DND-41 (cell line): ENCODE results near the gene ZNF786.

Source experiments
- ATAC-seq: fragments of 200-7000 bp; cut with Tn5 transposase; 3 replicates; pipeline ENCODE4 v1.9.1; 2021; ENCODE audit warnings: low read depth; ENCODE audit not compliant: insufficient read depth
- DNase-seq: peaks from one replicate; pipeline ENCODE4 v3.0.0-alpha.2; 2020
- H2AFZ ChIP-seq: 2 replicates; pipeline ENCODE4 v1.6.0; 2012; ENCODE audit warnings: low read depth, low read length
- H3K27ac ChIP-seq: 2 replicates; pipeline ENCODE4 v1.5.1; 2012; ENCODE audit warnings: low read length, inconsistent platforms
- H3K27me3 ChIP-seq: fragments of 200-600 bp; sonication (generic); 2 replicates; pipeline ENCODE4 v1.6.0; 2012; ENCODE audit warnings: low read length, mild to moderate bottlenecking, inconsistent platforms; ENCODE audit not compliant: insufficient read depth, poor library complexity
- H3K36me3 ChIP-seq: 2 replicates; pipeline ENCODE4 v1.5.1; 2012; ENCODE audit warnings: low read length, inconsistent platforms; ENCODE audit not compliant: insufficient read depth
- H3K4me1 ChIP-seq: 2 replicates; pipeline ENCODE4 v1.5.1; 2012; ENCODE audit warnings: mild to moderate bottlenecking, low read length; ENCODE audit not compliant: insufficient read depth
- H3K4me2 ChIP-seq: 2 replicates; pipeline ENCODE4 v1.6.0; 2012; ENCODE audit warnings: mild to moderate bottlenecking, moderate library complexity, low read length, inconsistent platforms; ENCODE audit not compliant: insufficient read depth
- H3K4me3 ChIP-seq, 2 experiments: fragments of 200-600 bp in 1 of 2; shearing (Covaris generic) in 1 of 2; 2 replicates each; pipeline ENCODE4 v1.5.1; 2012 to 2016; ENCODE audit warnings: inconsistent platforms in 2 of 2, low read length in 2 of 2, mild to moderate bottlenecking in 2 of 2, low read depth in 1 of 2, moderate library complexity in 1 of 2
- H3K79me2 ChIP-seq: 2 replicates; pipeline ENCODE4 v1.6.0; 2012; ENCODE audit warnings: low read length, inconsistent platforms; ENCODE audit not compliant: insufficient read depth
- H3K9ac ChIP-seq: 2 replicates; pipeline ENCODE4 v1.6.0; 2012; ENCODE audit warnings: low read depth, mild to moderate bottlenecking, inconsistent platforms, low read length, moderate library complexity
- H3K9me3 ChIP-seq: 2 replicates; pipeline ENCODE4 v1.5.1; 2012; ENCODE audit warnings: low read length, moderate library complexity, mild to moderate bottlenecking, inconsistent platforms; ENCODE audit not compliant: insufficient read depth, severe bottlenecking
- H4K20me1 ChIP-seq: 2 replicates; pipeline ENCODE4 v1.6.0; 2012; ENCODE audit warnings: low read length; ENCODE audit not compliant: insufficient read depth
- CTCF ChIP-seq: IDR thresholded peaks from 2 replicates; pipeline ENCODE4 v1.5.1; 2012; ENCODE audit warnings: borderline replicate concordance, low read length, moderate library complexity, mild to moderate bottlenecking; ENCODE audit not compliant: poor library complexity, severe bottlenecking; ENCODE audit errors: extremely low read depth
- EZH2 ChIP-seq: IDR thresholded peaks from 3 replicates; pipeline ENCODE4 v1.6.1; 2012; ENCODE audit warnings: borderline replicate concordance, low read depth, mild to moderate bottlenecking, moderate library complexity, low read length, inconsistent platforms; ENCODE audit not compliant: severe bottlenecking

The ZNF786 gene

DNA sequence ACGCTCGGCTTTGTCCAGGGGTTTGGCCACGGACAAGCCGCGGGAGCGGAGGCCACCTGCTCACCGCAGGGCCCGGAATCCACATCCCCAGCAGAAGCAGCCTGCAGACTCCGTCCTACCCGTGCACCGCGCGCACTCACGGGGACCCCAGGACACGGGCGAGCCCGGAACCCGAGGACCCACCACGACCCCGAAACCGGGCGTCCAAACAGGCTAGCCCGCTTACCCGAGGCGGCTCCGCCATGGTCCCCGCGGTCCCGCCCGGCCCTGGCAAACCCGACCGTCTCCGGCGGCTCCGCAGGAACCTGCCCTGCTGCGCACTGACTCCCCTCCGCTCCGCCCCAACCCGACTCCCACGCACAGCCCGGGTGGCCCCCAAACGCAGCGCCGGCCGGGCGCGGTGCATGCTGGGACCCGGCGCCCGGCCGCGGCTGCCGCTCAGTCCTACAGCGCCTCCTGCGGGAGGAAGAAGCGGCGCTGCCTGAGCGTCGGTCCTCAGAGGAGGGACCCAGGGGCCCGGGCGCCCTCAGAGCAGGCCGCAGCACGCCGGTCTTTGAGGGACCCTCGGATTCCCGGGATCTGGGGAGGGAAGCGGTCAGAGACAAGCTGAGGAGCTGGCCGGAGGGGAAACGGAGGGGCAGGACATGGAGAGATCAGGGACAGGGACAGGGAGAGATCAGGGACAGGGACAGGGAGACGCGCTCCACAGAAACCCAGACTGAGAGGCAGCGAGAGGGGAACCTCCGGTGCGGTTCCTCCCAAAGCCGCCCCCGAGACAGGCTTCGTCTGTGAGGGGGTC, at the start of gene ZNF786:
Gene ZNF786 (minus strand): TSS at position 322 of the 799 bp plus-strand sequence. CDS start 78 bp downstream, at position 244.
- peak within 1 kb of the TSS; percentile 90 for H3K27ac ChIP-seq
- peaks cover 18% of the 10 kb centered on the region for H3K4me1 ChIP-seq
- peak within 1 kb of the TSS; percentile 99 for H2AFZ ChIP-seq
- H3K79me2 ChIP-seq: peaks cover 47% of the 10 kb centered on the region
- H3K27me3 ChIP-seq: no peaks in the 10 kb centered on the region
- no peaks in the 10 kb centered on the region for H3K9me3 ChIP-seq
- no peaks in the 10 kb centered on the region for H4K20me1 ChIP-seq
- TF ChIP-seq CTCF: peak; percentile 93
- no peak for TF ChIP-seq EZH2
- ATAC-seq (peak; percentile 85), DNase-seq (peak; percentile 92)
- H3K9ac ChIP-seq: peak within 1 kb of the TSS; percentile 95
- peak within 1 kb of the TSS; percentile 74 for H3K4me2 ChIP-seq
- no peaks in the 10 kb centered on the region; the same call in 1 of the 2 replicates for H3K36me3 ChIP-seq
- peak within 1 kb of the TSS; percentile 93 to 99 for H3K4me3 ChIP-seq

DNA sequence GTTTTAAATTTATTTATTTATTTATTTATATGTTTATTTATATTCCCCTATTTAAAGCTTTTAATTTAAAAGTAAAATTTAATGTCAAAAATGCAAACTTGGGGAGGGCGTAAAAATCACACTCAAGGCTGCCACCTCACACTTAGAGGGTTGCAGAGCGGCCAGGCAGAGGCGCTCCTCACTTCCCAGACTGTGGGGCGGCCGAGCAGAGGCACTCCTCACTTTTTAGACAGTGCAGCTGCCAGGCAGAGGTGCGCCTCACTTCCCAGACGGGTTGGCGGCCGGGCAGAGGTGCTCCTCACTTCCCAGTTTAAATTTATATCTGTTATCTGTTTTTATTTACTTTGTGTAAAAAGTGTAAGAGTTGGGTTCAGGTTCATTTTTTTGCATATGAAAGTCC, 45.6 kb upstream of the ZNF786 start:
- no peak for TF ChIP-seq CTCF
- no peak for TF ChIP-seq EZH2
- Histone ChIP-seq H2AFZ (no peak overlapping the region), H3K27ac (no peak overlapping the region), H3K9ac (no peak overlapping the region), H3K79me2 (no peaks in the 10 kb centered on the region), H4K20me1 (no peaks in the 10 kb centered on the region), H3K4me3 (no peak overlapping the region), H3K36me3 (peaks cover 25% of the 10 kb centered on the region), H3K4me2 (no peak overlapping the region), H3K9me3 (no peaks in the 10 kb centered on the region), H3K27me3 (no peaks in the 10 kb centered on the region), H3K4me1 (no peaks in the 10 kb centered on the region)
- ATAC-seq (no peak), DNase-seq (no peak)

- H3K9ac ChIP-seq: no peak overlapping the region
- H3K79me2 ChIP-seq: peaks cover 9% of the 10 kb centered on the region
- H3K9me3 ChIP-seq: peaks cover 8% of the 10 kb centered on the region
- H3K27me3 ChIP-seq: no peaks in the 10 kb centered on the region
- DNase-seq (no peak), ATAC-seq (no peak)
- no peak overlapping the region for H3K4me2 ChIP-seq
- H3K4me3 ChIP-seq: no peak overlapping the region
- no peak for TF ChIP-seq CTCF
- TF ChIP-seq EZH2: no peak
- peaks cover 50% of the 10 kb centered on the region for H3K36me3 ChIP-seq
- H3K4me1 ChIP-seq: peaks cover 4% of the 10 kb centered on the region
- no peak overlapping the region for H2AFZ ChIP-seq
- no peak overlapping the region for H3K27ac ChIP-seq
- H4K20me1 ChIP-seq: no peaks in the 10 kb centered on the region
Measured at GRCh38 chr7:149133028-149133710, 42.7 kb upstream of the ZNF786 start.
